ENCODE measurements around the gene GRM8.

GRM8 gene

GRCh38 chr7:126662856-126663255, 589.9 kb downstream of the GRM8 start:
- WGBS, 2 experiments: 85 to 92% methylated on average over 4 of the region's 4 CpGs
- Histone ChIP-seq H3K4me1 (ENCODE audit: control insufficient read depth, insufficient read depth, low read length) (no peaks in the 10 kb centered on the region), H3K36me3 (ENCODE audit: control insufficient read depth, insufficient read depth, low read length) (no peaks in the 10 kb centered on the region), H3K27me3 (ENCODE audit: control insufficient read depth, insufficient read depth, low read length, poor library complexity, severe bottlenecking) (no peaks in the 10 kb centered on the region), H3K27ac (ENCODE audit: insufficient read depth, low read depth, low read length, poor library complexity, severe bottlenecking) (no peak overlapping the region), H3K9me3 (ENCODE audit: control insufficient read depth, low read length) (no peaks in the 10 kb centered on the region), H3K4me3 (ENCODE audit: insufficient read depth, low read depth, low read length) (no peak overlapping the region)

DNA sequence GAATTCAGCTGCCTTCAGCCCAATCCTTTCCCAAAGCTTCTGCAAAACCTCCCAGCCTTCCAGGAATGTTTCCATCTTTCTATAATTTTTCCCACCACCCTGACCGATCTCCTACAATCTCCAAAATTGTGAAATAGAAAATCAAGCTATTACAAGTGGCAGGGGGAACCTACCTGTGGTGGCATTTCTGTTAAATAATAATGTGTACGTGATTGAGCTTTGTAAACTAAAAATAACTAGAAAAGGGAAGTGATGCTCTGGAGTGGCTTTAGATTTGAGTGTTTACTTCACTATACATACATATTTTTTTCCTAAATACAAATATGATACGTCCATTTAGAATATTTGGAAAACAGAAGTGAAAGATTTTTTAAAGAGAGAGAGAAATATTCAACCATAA, 593.6 kb downstream of the GRM8 start:
- Histone ChIP-seq H3K27ac (ENCODE audit: insufficient read depth, low read depth, low read length, poor library complexity, severe bottlenecking) (no peak overlapping the region), H3K4me3 (ENCODE audit: insufficient read depth, low read depth, low read length) (no peak overlapping the region), H3K27me3 (ENCODE audit: control insufficient read depth, insufficient read depth, low read length, poor library complexity, severe bottlenecking) (no peaks in the 10 kb centered on the region), H3K36me3 (ENCODE audit: control insufficient read depth, insufficient read depth, low read length) (no peaks in the 10 kb centered on the region), H3K9me3 (ENCODE audit: control insufficient read depth, low read length) (no peaks in the 10 kb centered on the region), H3K4me1 (ENCODE audit: control insufficient read depth, insufficient read depth, low read length) (no peaks in the 10 kb centered on the region)
- 94 to 100% methylated on average over 2 of the region's 3 CpGs for WGBS, 2 experiments

DNA sequence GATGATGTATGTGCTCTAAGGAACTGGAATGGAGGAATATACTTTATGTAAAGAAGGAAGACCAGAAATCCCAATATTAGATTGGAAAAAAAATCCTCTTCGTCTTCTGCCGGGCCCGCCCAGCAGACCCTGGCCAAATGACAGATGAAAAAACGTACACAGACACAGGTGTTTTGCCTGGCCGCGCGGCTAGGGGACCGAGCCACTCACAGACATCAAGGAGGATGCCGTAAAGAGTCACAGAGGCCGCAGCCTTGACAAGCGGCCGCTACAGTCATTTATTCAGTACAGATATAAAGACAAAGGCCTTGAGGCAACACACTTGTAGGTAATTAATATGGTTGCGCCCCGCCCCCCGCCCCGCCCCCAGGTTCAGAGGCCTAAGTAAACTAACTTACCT, 594.1 kb downstream of the GRM8 start:
- Histone ChIP-seq H3K4me3 (ENCODE audit: insufficient read depth, low read depth, low read length) (no peak overlapping the region), H3K27me3 (ENCODE audit: control insufficient read depth, insufficient read depth, low read length, poor library complexity, severe bottlenecking) (no peaks in the 10 kb centered on the region), H3K4me1 (ENCODE audit: control insufficient read depth, insufficient read depth, low read length) (no peaks in the 10 kb centered on the region), H3K9me3 (ENCODE audit: control insufficient read depth, low read length) (no peaks in the 10 kb centered on the region), H3K36me3 (ENCODE audit: control insufficient read depth, insufficient read depth, low read length) (no peaks in the 10 kb centered on the region), H3K27ac (ENCODE audit: insufficient read depth, low read depth, low read length, poor library complexity, severe bottlenecking) (no peak overlapping the region)
- WGBS, 2 experiments: 92 to 94% methylated on average over 16 of the region's 16 CpGs

DNA sequence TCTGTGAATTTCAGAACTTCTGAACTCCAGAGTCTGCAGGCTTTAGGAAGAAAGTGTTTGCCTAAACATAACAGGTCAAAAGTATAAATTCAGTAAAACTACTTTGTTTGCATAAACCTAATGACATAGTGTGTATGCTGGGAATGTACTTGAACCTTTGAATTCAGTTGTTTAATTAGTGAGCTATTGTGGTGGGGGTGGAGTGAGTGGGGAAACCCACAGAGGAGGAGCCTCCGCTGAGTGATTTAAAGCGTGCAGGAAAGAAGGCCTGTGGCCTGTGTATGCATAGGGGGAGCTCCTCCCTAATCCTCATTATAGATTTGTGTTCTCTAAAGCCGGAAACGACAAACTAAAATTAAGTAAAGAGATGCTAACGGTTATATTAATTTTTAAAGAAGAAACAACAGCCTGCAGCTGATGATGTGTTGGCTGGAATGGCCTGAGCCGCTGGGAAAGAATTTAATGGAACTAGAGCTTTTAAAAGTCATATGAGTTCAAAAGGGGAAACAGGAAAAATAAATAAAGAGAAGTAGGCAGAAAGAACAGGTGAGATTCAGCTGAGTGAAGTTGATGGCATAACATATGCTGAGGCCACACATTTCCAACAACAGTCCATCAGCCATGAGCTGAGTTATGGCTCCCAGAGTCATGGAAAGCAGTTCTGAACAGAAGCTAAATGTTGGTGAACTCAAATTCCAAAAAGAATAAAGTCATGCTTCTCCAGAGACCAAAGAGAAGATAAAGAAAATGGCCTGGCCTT, 595.0 kb downstream of the GRM8 start:
- H3K9me3 ChIP-seq (ENCODE audit: control insufficient read depth, low read length): no peaks in the 10 kb centered on the region
- H3K36me3 ChIP-seq (ENCODE audit: control insufficient read depth, insufficient read depth, low read length): no peaks in the 10 kb centered on the region
- no peaks in the 10 kb centered on the region for H3K4me1 ChIP-seq (ENCODE audit: control insufficient read depth, insufficient read depth, low read length)
- H3K27me3 ChIP-seq (ENCODE audit: control insufficient read depth, insufficient read depth, low read length, poor library complexity, severe bottlenecking): no peaks in the 10 kb centered on the region
- no peak overlapping the region for H3K4me3 ChIP-seq (ENCODE audit: insufficient read depth, low read depth, low read length)
- no peak overlapping the region for H3K27ac ChIP-seq (ENCODE audit: insufficient read depth, low read depth, low read length, poor library complexity, severe bottlenecking)
- 93 to 94% methylated on average over 6 of the region's 6 CpGs for WGBS, 2 experiments

- 90 to 100% methylated on average over 2 to 3 of the region's 3 CpGs for WGBS, 2 experiments
- H3K27me3 ChIP-seq (ENCODE audit: control insufficient read depth, insufficient read depth, low read length, poor library complexity, severe bottlenecking): no peaks in the 10 kb centered on the region
Observed at GRCh38 chr7:126657137-126657536, 595.6 kb downstream of the GRM8 start.

GRCh38 chr7:126656165-126656564, 596.6 kb downstream of the GRM8 start:
- 75 to 76% methylated on average over 6 of the region's 6 CpGs for WGBS, 2 experiments
- Histone ChIP-seq H3K4me3 (ENCODE audit: insufficient read depth, low read depth, low read length) (no peak overlapping the region), H3K9me3 (ENCODE audit: control insufficient read depth, low read length) (no peaks in the 10 kb centered on the region), H3K27me3 (ENCODE audit: control insufficient read depth, insufficient read depth, low read length, poor library complexity, severe bottlenecking) (no peaks in the 10 kb centered on the region), H3K27ac (ENCODE audit: insufficient read depth, low read depth, low read length, poor library complexity, severe bottlenecking) (no peak overlapping the region), H3K36me3 (ENCODE audit: control insufficient read depth, insufficient read depth, low read length) (no peaks in the 10 kb centered on the region), H3K4me1 (ENCODE audit: control insufficient read depth, insufficient read depth, low read length) (no peaks in the 10 kb centered on the region)

More at GRCh38 chr7:126657137-126657536, 595.6 kb downstream of the GRM8 start:
- no peak overlapping the region for H3K27ac ChIP-seq (ENCODE audit: insufficient read depth, low read depth, low read length, poor library complexity, severe bottlenecking)
- no peaks in the 10 kb centered on the region for H3K9me3 ChIP-seq (ENCODE audit: control insufficient read depth, low read length)
- no peaks in the 10 kb centered on the region for H3K4me1 ChIP-seq (ENCODE audit: control insufficient read depth, insufficient read depth, low read length)
- H3K36me3 ChIP-seq (ENCODE audit: control insufficient read depth, insufficient read depth, low read length): no peaks in the 10 kb centered on the region
- H3K4me3 ChIP-seq (ENCODE audit: insufficient read depth, low read depth, low read length): no peak overlapping the region

DNA sequence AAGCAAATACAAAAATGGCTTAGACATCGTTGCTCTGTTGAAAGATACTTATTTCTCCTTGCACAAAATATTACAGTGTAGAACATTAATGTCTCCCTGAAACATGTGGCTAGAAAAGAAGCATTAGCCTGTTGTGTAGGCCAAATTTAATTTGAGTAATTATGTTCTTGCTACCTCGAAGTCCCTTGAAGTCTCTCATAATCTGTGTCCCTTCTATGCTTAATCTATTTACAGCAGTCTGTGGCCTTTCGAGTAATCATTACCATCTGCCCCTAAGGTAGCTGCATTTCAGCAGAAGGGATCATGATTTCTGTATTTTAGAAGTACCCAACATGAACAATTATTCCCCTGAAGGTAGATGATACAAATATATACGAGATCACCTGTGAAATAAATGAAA, 615.2 kb downstream of the GRM8 start:
- 90 to 94% methylated on average over 2 to 3 of the region's 4 CpGs for WGBS, 2 experiments
- no peaks in the 10 kb centered on the region for H3K4me1 ChIP-seq (ENCODE audit: control insufficient read depth, insufficient read depth, low read length)
- H3K36me3 ChIP-seq (ENCODE audit: control insufficient read depth, insufficient read depth, low read length): no peaks in the 10 kb centered on the region
- no peaks in the 10 kb centered on the region for H3K9me3 ChIP-seq (ENCODE audit: control insufficient read depth, low read length)
- no peak overlapping the region for H3K4me3 ChIP-seq (ENCODE audit: insufficient read depth, low read depth, low read length)
- H3K27me3 ChIP-seq (ENCODE audit: control insufficient read depth, insufficient read depth, low read length, poor library complexity, severe bottlenecking): no peaks in the 10 kb centered on the region
- no peak overlapping the region for H3K27ac ChIP-seq (ENCODE audit: insufficient read depth, low read depth, low read length, poor library complexity, severe bottlenecking)

DNA sequence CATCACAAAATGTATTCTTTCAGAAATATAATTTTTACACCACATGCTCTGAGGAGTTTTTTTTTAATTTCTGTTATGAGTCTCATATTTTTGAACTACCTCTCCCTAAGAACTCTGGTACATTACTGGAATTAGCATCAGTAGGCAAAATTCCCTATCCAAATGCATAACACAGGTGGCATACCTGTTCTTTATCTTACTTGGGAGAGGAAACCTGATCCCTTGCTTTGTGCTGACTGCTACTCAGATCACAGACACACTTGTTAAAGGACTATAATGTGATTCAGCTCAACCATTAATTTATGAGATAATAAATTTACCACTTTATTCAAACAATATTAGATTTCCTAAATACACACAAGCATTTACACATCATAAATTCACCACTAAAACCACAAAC, 617.2 kb downstream of the GRM8 start:
- no peaks in the 10 kb centered on the region for H3K4me1 ChIP-seq (ENCODE audit: control insufficient read depth, insufficient read depth, low read length)
- no peak overlapping the region for H3K27ac ChIP-seq (ENCODE audit: insufficient read depth, low read depth, low read length, poor library complexity, severe bottlenecking)
- H3K36me3 ChIP-seq (ENCODE audit: control insufficient read depth, insufficient read depth, low read length): no peaks in the 10 kb centered on the region
- no peaks in the 10 kb centered on the region for H3K9me3 ChIP-seq (ENCODE audit: control insufficient read depth, low read length)
- H3K27me3 ChIP-seq (ENCODE audit: control insufficient read depth, insufficient read depth, low read length, poor library complexity, severe bottlenecking): no peaks in the 10 kb centered on the region
- no peak overlapping the region for H3K4me3 ChIP-seq (ENCODE audit: insufficient read depth, low read depth, low read length)

DNA sequence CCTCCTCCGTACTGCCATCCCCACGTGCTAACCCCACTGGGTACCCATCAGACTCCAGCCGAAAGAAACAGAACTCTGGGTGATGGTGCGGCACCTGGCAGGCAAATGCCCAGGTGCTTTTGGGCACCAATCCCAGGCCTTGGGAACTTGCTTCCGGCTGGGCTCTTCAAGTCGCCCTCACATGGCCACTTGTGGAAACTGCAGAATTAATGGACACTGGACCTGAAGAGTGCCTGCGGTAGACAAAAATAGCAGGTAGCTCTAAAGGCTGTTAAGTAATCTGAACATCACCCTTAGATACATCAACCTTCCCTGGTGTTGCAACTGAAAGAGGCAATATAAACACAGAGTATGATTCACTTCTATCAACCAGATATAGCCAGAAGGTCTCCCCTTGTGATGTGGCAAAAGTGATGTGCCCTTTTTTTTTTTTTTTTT, 644.4 kb downstream of the GRM8 start:
- no peaks in the 10 kb centered on the region for H3K4me1 ChIP-seq (ENCODE audit: control insufficient read depth, insufficient read depth, low read length)
- H3K36me3 ChIP-seq (ENCODE audit: control insufficient read depth, insufficient read depth, low read length): no peaks in the 10 kb centered on the region
- no peak overlapping the region for H3K4me3 ChIP-seq (ENCODE audit: insufficient read depth, low read depth, low read length)
- H3K9me3 ChIP-seq (ENCODE audit: control insufficient read depth, low read length): no peaks in the 10 kb centered on the region
- no peaks in the 10 kb centered on the region for H3K27me3 ChIP-seq (ENCODE audit: control insufficient read depth, insufficient read depth, low read length, poor library complexity, severe bottlenecking)
- WGBS, 2 experiments: 64 to 72% methylated on average over 7 of the region's 7 CpGs
- no peak overlapping the region for H3K27ac ChIP-seq (ENCODE audit: insufficient read depth, low read depth, low read length, poor library complexity, severe bottlenecking)

- Histone ChIP-seq H3K27me3 (ENCODE audit: control insufficient read depth, insufficient read depth, low read length, poor library complexity, severe bottlenecking) (no peaks in the 10 kb centered on the region), H3K4me1 (ENCODE audit: control insufficient read depth, insufficient read depth, low read length) (no peaks in the 10 kb centered on the region), H3K27ac (ENCODE audit: insufficient read depth, low read depth, low read length, poor library complexity, severe bottlenecking) (no peak overlapping the region), H3K4me3 (ENCODE audit: insufficient read depth, low read depth, low read length) (no peak overlapping the region), H3K9me3 (ENCODE audit: control insufficient read depth, low read length) (no peaks in the 10 kb centered on the region), H3K36me3 (ENCODE audit: control insufficient read depth, insufficient read depth, low read length) (no peaks in the 10 kb centered on the region)
- 91% methylated on average over 3 of the region's 3 CpGs; no CpG with 5 or more reads in 1 of the 2 experiments for WGBS, 2 experiments
Observed at GRCh38 chr7:126606331-126606730, 646.4 kb downstream of the GRM8 start.
